Ishikawa (cell line): ENCODE measurements around the gene GPATCH4.

Source experiments
- EP300 ChIP-seq: IDR thresholded peaks from 2 replicates; pipeline ENCODE4 v1.6.1; 2012; ENCODE audit warnings: borderline replicate concordance
- RAD21 ChIP-seq: IDR thresholded peaks from 2 replicates; pipeline ENCODE4 v1.6.1; 2012; ENCODE audit warnings: low read depth
- TAF1 ChIP-seq: IDR thresholded peaks from 2 replicates; pipeline ENCODE4 v1.6.1; 2012; ENCODE audit warnings: low read depth, mild to moderate bottlenecking

GRCh38 chr1:156591432-156592157 lies 9.7 kb downstream of the GPATCH4 start, which contains the start of gene NAXE:
- peak; percentile 73 for TF ChIP-seq TAF1
- TF ChIP-seq RAD21 = no peak
- TF ChIP-seq EP300 = no peak
